ENCODE data around the gene ATF1. TPM values are rescaled to one million over a fixed set of nuclear protein-coding genes. Genes with fewer than 3 reads are reported as not detected.

The ATF1 gene
- total and polyA plus RNA-seq, 2 experiments from 2014 or later: 24.7 to 35.5 TPM

DNA sequence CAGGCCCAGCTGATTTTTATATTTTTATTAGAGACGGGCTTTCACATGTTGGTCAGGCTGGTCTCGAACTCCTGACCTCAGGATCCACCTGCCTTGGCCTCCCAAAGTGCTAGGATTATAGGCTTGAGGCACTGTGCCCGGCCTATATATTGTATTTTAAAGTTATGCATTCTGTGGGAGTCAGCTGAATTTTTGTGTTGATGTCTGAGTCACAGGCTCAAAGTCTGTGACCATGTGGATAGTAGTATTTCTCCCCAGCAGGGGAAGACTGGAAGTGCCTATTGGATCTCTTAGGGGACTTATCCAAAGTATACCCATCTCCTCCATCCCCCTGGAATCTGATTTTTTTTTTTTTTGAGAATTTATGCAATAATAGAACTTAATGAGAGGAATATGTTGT is 43.8 kb upstream of the ATF1 start:
- Histone ChIP-seq H3K36me3 (replicated peaks; ENCODE audit: insufficient read depth, low read depth) (no peaks in the 10 kb centered on the region), H3K9me3 (ENCODE audit: low read depth) (no peaks in the 10 kb centered on the region), H3K27me3 (no peaks in the 10 kb centered on the region), H2AFZ (no peak overlapping the region), H3K27ac (no peak overlapping the region), H3K9me2 (replicated peaks; ENCODE audit: insufficient read depth) (no peaks in the 10 kb centered on the region), H4K20me1 (ENCODE audit: insufficient read depth, poor library complexity, severe bottlenecking) (no peaks in the 10 kb centered on the region), H3K79me2 (no peaks in the 10 kb centered on the region), H3K4me2 (no peak overlapping the region), H3K4me1 (ENCODE audit: insufficient read depth) (no peaks in the 10 kb centered on the region), H3K4me3 (no peak overlapping the region)
- DNase-seq (ENCODE audit: low spot score): no peak
- TF ChIP-seq, protein P1, sequence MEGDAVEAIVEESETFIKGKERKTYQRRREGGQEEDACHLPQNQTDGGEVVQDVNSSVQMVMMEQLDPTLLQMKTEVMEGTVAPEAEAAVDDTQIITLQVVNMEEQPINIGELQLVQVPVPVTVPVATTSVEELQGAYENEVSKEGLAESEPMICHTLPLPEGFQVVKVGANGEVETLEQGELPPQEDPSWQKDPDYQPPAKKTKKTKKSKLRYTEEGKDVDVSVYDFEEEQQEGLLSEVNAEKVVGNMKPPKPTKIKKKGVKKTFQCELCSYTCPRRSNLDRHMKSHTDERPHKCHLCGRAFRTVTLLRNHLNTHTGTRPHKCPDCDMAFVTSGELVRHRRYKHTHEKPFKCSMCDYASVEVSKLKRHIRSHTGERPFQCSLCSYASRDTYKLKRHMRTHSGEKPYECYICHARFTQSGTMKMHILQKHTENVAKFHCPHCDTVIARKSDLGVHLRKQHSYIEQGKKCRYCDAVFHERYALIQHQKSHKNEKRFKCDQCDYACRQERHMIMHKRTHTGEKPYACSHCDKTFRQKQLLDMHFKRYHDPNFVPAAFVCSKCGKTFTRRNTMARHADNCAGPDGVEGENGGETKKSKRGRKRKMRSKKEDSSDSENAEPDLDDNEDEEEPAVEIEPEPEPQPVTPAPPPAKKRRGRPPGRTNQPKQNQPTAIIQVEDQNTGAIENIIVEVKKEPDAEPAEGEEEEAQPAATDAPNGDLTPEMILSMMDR (IDR thresholded peaks at IDR 0.05; ENCODE audit: poor library complexity): no peak
- no peak for TF ChIP-seq EZH2 (IDR thresholded peaks at IDR 0.05; ENCODE audit: borderline replicate concordance)
- TF ChIP-seq EZH2phosphoT487 (IDR thresholded peaks at IDR 0.05; ENCODE audit: low read depth, severe bottlenecking, unreplicated experiment): no peak
- 92% methylated on average over 3 of the region's 3 CpGs for WGBS (ENCODE audit: low lambda C conversion rate, missing lambda C conversion rate)

DNA sequence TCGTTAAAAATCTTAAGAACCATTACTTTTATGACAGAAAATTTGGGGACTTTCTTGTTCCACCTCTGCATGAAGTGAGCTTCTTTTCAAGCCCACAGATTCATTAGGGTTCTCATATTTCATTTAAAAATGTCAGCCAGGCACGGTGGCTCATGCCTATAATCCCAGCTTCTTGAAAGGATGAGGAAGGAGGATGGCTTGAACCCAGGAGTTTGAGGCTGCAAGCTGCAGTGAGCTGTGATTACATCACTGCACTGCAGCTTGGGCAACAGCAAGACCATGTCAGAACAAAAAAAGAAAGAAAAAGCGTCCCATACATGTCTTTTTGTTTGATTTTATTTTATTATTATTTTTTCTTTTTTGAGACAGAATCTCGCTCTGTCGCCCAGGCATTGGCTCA is 43.4 kb upstream of the ATF1 start:
- Histone ChIP-seq H3K79me2 (no peaks in the 10 kb centered on the region), H3K9me3 (ENCODE audit: low read depth) (no peaks in the 10 kb centered on the region), H3K9me2 (replicated peaks; ENCODE audit: insufficient read depth) (no peaks in the 10 kb centered on the region), H2AFZ (no peak overlapping the region), H3K27me3 (no peaks in the 10 kb centered on the region), H4K20me1 (ENCODE audit: insufficient read depth, poor library complexity, severe bottlenecking) (no peaks in the 10 kb centered on the region), H3K36me3 (replicated peaks; ENCODE audit: insufficient read depth, low read depth) (no peaks in the 10 kb centered on the region), H3K27ac (no peak overlapping the region), H3K4me3 (no peak overlapping the region), H3K4me2 (no peak overlapping the region), H3K4me1 (ENCODE audit: insufficient read depth) (no peaks in the 10 kb centered on the region)
- no peak for DNase-seq (ENCODE audit: low spot score)
- TF ChIP-seq, protein P1 (IDR thresholded peaks at IDR 0.05; ENCODE audit: poor library complexity): no peak
- no peak for TF ChIP-seq EZH2 (IDR thresholded peaks at IDR 0.05; ENCODE audit: borderline replicate concordance)
- no peak for TF ChIP-seq EZH2phosphoT487 (IDR thresholded peaks at IDR 0.05; ENCODE audit: low read depth, severe bottlenecking, unreplicated experiment)
- WGBS (ENCODE audit: low lambda C conversion rate, missing lambda C conversion rate): 85% methylated on average over 5 of the region's 5 CpGs

DNA sequence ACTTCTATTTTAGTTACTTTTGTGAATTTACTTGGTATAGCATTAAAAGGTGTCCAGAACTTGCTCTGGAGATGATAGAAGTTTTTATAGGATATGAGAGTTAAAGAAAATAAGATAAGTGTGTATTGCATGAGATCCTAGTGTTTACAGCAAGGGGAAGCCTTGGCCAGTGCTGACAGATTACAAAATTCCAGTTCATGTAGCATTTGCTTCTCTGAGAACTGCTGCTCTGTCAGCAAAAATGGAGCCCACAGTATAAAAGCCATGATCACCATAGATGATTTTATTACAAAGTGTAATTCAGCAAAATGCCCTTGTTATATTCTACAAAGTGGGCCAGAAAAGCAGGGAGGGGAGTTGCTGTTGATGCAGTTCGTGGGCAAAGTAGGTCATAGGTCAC is 40.0 kb upstream of the ATF1 start:
- Histone ChIP-seq H3K4me2 (no peak overlapping the region), H2AFZ (no peak overlapping the region), H3K9me2 (replicated peaks; ENCODE audit: insufficient read depth) (no peaks in the 10 kb centered on the region), H3K36me3 (replicated peaks; ENCODE audit: insufficient read depth, low read depth) (no peaks in the 10 kb centered on the region), H3K27ac (no peak overlapping the region), H3K27me3 (no peaks in the 10 kb centered on the region), H3K4me3 (no peak overlapping the region), H3K4me1 (ENCODE audit: insufficient read depth) (no peaks in the 10 kb centered on the region), H4K20me1 (ENCODE audit: insufficient read depth, poor library complexity, severe bottlenecking) (no peaks in the 10 kb centered on the region), H3K9me3 (ENCODE audit: low read depth) (no peaks in the 10 kb centered on the region), H3K79me2 (no peaks in the 10 kb centered on the region)
- DNase-seq (ENCODE audit: low spot score): no peak
- WGBS (ENCODE audit: low lambda C conversion rate, missing lambda C conversion rate): 52% methylated on average over 1 of the region's 1 CpG
- TF ChIP-seq EZH2phosphoT487 (IDR thresholded peaks at IDR 0.05; ENCODE audit: low read depth, severe bottlenecking, unreplicated experiment) (no peak), EZH2 (IDR thresholded peaks at IDR 0.05; ENCODE audit: borderline replicate concordance) (no peak)
- TF ChIP-seq, protein P1 (IDR thresholded peaks at IDR 0.05; ENCODE audit: poor library complexity): no peak
